ENCODE data around the gene ADGRA1. TPM values are rescaled to one million over a fixed set of nuclear protein-coding genes. Genes with fewer than 3 reads are reported as not detected.

ADGRA1 gene
- total and polyA plus RNA-seq, 2 donors (not counting 3 experiments of a cell fraction or from before 2014, with no cell fraction given), result not detected

GRCh38 chr10:133106516-133106915 lies 18.8 kb downstream of the ADGRA1 start:
- no peak overlapping the region for H3K4me2 ChIP-seq (ENCODE audit: insufficient read depth, low read length)
- H3K9me1 ChIP-seq (replicated peaks; ENCODE audit: control insufficient read depth, extremely low read depth, insufficient read depth, low read length), result no peaks in the 10 kb centered on the region
- FAIRE-seq (no peak), DNase-seq (ENCODE audit: low read depth, low spot score) (no peak)
- no peak overlapping the region for H2AFZ ChIP-seq (ENCODE audit: low read depth, low read length)
- no peaks in the 10 kb centered on the region for H3K79me2 ChIP-seq (ENCODE audit: control insufficient read depth, insufficient read depth, low read length)
- H3K36me3 ChIP-seq (ENCODE audit: control insufficient read depth in 2 of 2, extremely low read depth in 1 of 2, insufficient read depth in 2 of 2, low read length in 2 of 2), result no peaks in the 10 kb centered on the region
- H3K4me3 ChIP-seq (replicated peaks in 1 of 3; ENCODE audit: insufficient read depth in 1 of 3, low read depth in 1 of 3, low read length in 3 of 3), result no peak overlapping the region
- no peaks in the 10 kb centered on the region for H4K20me1 ChIP-seq (replicated peaks; ENCODE audit: control insufficient read depth, extremely low read depth, insufficient read depth, low read length)
- H3K27ac ChIP-seq (ENCODE audit: insufficient read depth, low read depth, low read length), result no peak overlapping the region
- ChIA-PET POLR2A (no interaction called here), CTCF (no interaction called here)
- peaks cover 9% of the 10 kb centered on the region for H3K4me1 ChIP-seq (ENCODE audit: control insufficient read depth, extremely low read depth, insufficient read depth, low read length)
- H3K9me3 ChIP-seq (replicated peaks; ENCODE audit: control insufficient read depth, insufficient read depth, low read length), result peaks cover 6% of the 10 kb centered on the region
- H3K27me3 ChIP-seq (ENCODE audit: control insufficient read depth in 2 of 2, insufficient read depth in 2 of 2, low read length in 2 of 2), result no peaks in the 10 kb centered on the region
- intact Hi-C loops (cut with micrococcal nuclease) (no loop called here), dilution Hi-C loops (cut with MboI; ENCODE audit: extremely low pct_ligation_motif_present, low sequenced_read_pairs) (no loop called here)
- no peak overlapping the region for H3K9ac ChIP-seq (replicated peaks; ENCODE audit: extremely low read depth, insufficient read depth, low read length)
- BruUV-seq (replicated peaks), result no TSS peak
- TF ChIP-seq MAX (IDR thresholded peaks at IDR 0.05; ENCODE audit: insufficient read depth, insufficient read length) (no peak), JUN (IDR thresholded peaks at IDR 0.05; ENCODE audit: borderline replicate concordance, insufficient read depth, insufficient read length, low read depth) (no peak), GATA2 (IDR thresholded peaks at IDR 0.05; ENCODE audit: insufficient read depth, insufficient read length, low read depth, low read length) (no peak), CTCF (IDR thresholded peaks at IDR 0.05; ENCODE audit: extremely low read depth in 1 of 2, insufficient read depth in 1 of 2, low read depth in 1 of 2, low read length in 2 of 2) (no peak), EZH2 (IDR thresholded peaks at IDR 0.05; ENCODE audit: borderline replicate concordance, low read depth, low read length, severe bottlenecking) (no peak), POLR2AphosphoS5 (IDR thresholded peaks at IDR 0.05; ENCODE audit: insufficient read depth, low read depth, low read length) (no peak), POLR2A (IDR thresholded peaks at IDR 0.05; ENCODE audit: low read depth, low read length) (no peak), MYC (IDR thresholded peaks at IDR 0.05; ENCODE audit: low read depth, low read length) (no peak)
